ENCODE measurements around the gene SLC16A13. TPM values are rescaled to one million over a fixed set of nuclear protein-coding genes. Genes with fewer than 3 reads are reported as not detected.
A peak's percentile ranks its signal among the peaks of the same experiment; 100 is the strongest.

Gene SLC16A13
- total and polyA plus RNA-seq, 2 donors (not counting 1 experiment from before 2014, with no cell fraction given) = 7.4 to 21.9 TPM

GRCh38 chr17:7007143-7007542 is 28.7 kb upstream of the SLC16A13 start:
- DNase-seq = no peak
- peaks cover 67% of the 10 kb centered on the region for H4K20me1 ChIP-seq (ENCODE audit: control insufficient read depth, insufficient read depth, low read length, poor library complexity, severe bottlenecking)
- H3K27ac Mint-ChIP-seq = peak overlapping the region; percentile 10
- 83% methylated on average over 2 of the region's 2 CpGs for WGBS (ENCODE audit: insufficient coverage)
- H3K9ac ChIP-seq (ENCODE audit: low read length) = no peak overlapping the region
- peaks cover 68% of the 10 kb centered on the region for H3K79me2 ChIP-seq (ENCODE audit: control insufficient read depth, insufficient read depth, low read length)
- intact Hi-C loops (cut with micrococcal nuclease) = no loop called here
- POLR2A ChIA-PET = no interaction called here
- no peaks in the 10 kb centered on the region for H3K27me3 ChIP-seq (replicated peaks in 1 of 4; ENCODE audit: control extremely low read depth in 1 of 4, control insufficient read depth in 3 of 4, insufficient read depth in 4 of 4, low read length in 3 of 4)
- H3K4me3 Mint-ChIP-seq = no peak overlapping the region
- TF ChIP-seq EZH2 (IDR thresholded peaks at IDR 0.05; ENCODE audit: borderline replicate concordance, insufficient read depth, low read depth, low read length, poor library complexity, severe bottlenecking) (no peak), CTCF (IDR thresholded peaks at IDR 0.05) (no peak)
- ATAC-seq (ENCODE audit: low read depth) = no peak
- no peak overlapping the region for H3K27ac ChIP-seq (ENCODE audit: low read length in 2 of 2)
- H3K9me3 Mint-ChIP-seq (ENCODE audit: insufficient read depth) = no peaks in the 10 kb centered on the region
- peaks cover 44% of the 10 kb centered on the region for H3K4me1 Mint-ChIP-seq
- CTCF ChIA-PET = interaction anchor here (1.3 to 6.9 kb wide), 3 partner anchors 14 to 98 kb away, joined by 3 to 147 read pairs (median 117); no protein-coding TSS in a partner anchor
- peaks cover 20 to 29% of the 10 kb centered on the region in 2 donors for H3K4me1 ChIP-seq (ENCODE audit: control insufficient read depth in 2 of 2, insufficient read depth in 2 of 2, low read length in 2 of 2)
- H3K36me3 ChIP-seq (replicated peaks in 1 of 2; ENCODE audit: control extremely low read depth in 1 of 2, control insufficient read depth in 1 of 2, extremely low read depth in 1 of 2, insufficient read depth in 2 of 2, low read length in 1 of 2) = peaks cover 3 to 37% of the 10 kb centered on the region in 2 experiments
- no peaks in the 10 kb centered on the region for H3K9me3 ChIP-seq (ENCODE audit: control extremely low read depth in 1 of 3, control insufficient read depth in 2 of 3, insufficient read depth in 1 of 3, low read length in 2 of 3)
- no peak overlapping the region for H2AFZ ChIP-seq (ENCODE audit: insufficient read depth, low read depth, low read length, poor library complexity, severe bottlenecking)
- no peak overlapping the region for H3K4me3 ChIP-seq (ENCODE audit: control extremely low read depth in 1 of 5, extremely low read depth in 1 of 5, insufficient read depth in 1 of 5, low read depth in 2 of 5, low read length in 4 of 5)
- no peaks in the 10 kb centered on the region for H3K27me3 Mint-ChIP-seq
- no peak overlapping the region for H3K4me2 ChIP-seq (replicated peaks; ENCODE audit: low read depth, low read length, poor library complexity, severe bottlenecking)

- POLR2A ChIA-PET = no interaction called here
- WGBS (ENCODE audit: insufficient coverage) = no CpG with 5 or more reads among the region's 2 CpGs
- H3K27ac ChIP-seq (ENCODE audit: low read length in 2 of 2) = peak overlapping the region in 1 of 2 donors; percentile 99
These were observed 25.3 kb upstream of the SLC16A13 start for GRCh38 chr17:7010523-7010922.

More at GRCh38 chr17:7010523-7010922, 25.3 kb upstream of the SLC16A13 start:
- H3K9ac ChIP-seq (ENCODE audit: low read length) = no peak overlapping the region
- no peak for TF ChIP-seq CTCF (IDR thresholded peaks at IDR 0.05)
- TF ChIP-seq EZH2 (IDR thresholded peaks at IDR 0.05; ENCODE audit: borderline replicate concordance, insufficient read depth, low read depth, low read length, poor library complexity, severe bottlenecking) = no peak
- peak overlapping the region; percentile 99 for H3K4me3 Mint-ChIP-seq
- H3K79me2 ChIP-seq (ENCODE audit: control insufficient read depth, insufficient read depth, low read length) = peaks cover 72% of the 10 kb centered on the region
- H2AFZ ChIP-seq (ENCODE audit: insufficient read depth, low read depth, low read length, poor library complexity, severe bottlenecking) = no peak overlapping the region
- H3K9me3 ChIP-seq (ENCODE audit: control extremely low read depth in 1 of 3, control insufficient read depth in 2 of 3, insufficient read depth in 1 of 3, low read length in 2 of 3) = peaks cover 0 to 3% (median 0%) of the 10 kb centered on the region in 3 donors
- H4K20me1 ChIP-seq (ENCODE audit: control insufficient read depth, insufficient read depth, low read length, poor library complexity, severe bottlenecking) = peaks cover 42% of the 10 kb centered on the region
- no peaks in the 10 kb centered on the region for H3K9me3 Mint-ChIP-seq (ENCODE audit: insufficient read depth)
- peak overlapping the region; percentile 86 for H3K4me2 ChIP-seq (replicated peaks; ENCODE audit: low read depth, low read length, poor library complexity, severe bottlenecking)
- peaks cover 60% of the 10 kb centered on the region for H3K4me1 Mint-ChIP-seq
- no peak overlapping the region for H3K4me3 ChIP-seq (ENCODE audit: control extremely low read depth in 1 of 5, extremely low read depth in 1 of 5, insufficient read depth in 1 of 5, low read depth in 2 of 5, low read length in 4 of 5)
- H3K27ac Mint-ChIP-seq = peak overlapping the region; percentile 38
- ATAC-seq (ENCODE audit: low read depth) = no peak
- H3K36me3 ChIP-seq (replicated peaks in 1 of 2; ENCODE audit: control extremely low read depth in 1 of 2, control insufficient read depth in 1 of 2, extremely low read depth in 1 of 2, insufficient read depth in 2 of 2, low read length in 1 of 2) = peaks cover 1 to 24% of the 10 kb centered on the region in 2 experiments
- CTCF ChIA-PET = interaction anchor here (1.2 to 1.8 kb wide), 4 partner anchors 11 to 100 kb away, joined by 3 to 6 read pairs (median 4); partner anchors contain the start of gene BCL6B
- intact Hi-C loops (cut with micrococcal nuclease) = loop anchor here (5.0 to 10.0 kb wide), 3 partner anchors 564 to 1427 kb away; partner anchors contain the start of genes CD68, KDM6B and NDEL1
- peaks cover 32 to 46% of the 10 kb centered on the region in 2 donors for H3K4me1 ChIP-seq (ENCODE audit: control insufficient read depth in 2 of 2, insufficient read depth in 2 of 2, low read length in 2 of 2)
- no peak for DNase-seq
- H3K27me3 Mint-ChIP-seq = no peaks in the 10 kb centered on the region
- no peaks in the 10 kb centered on the region for H3K27me3 ChIP-seq (replicated peaks in 1 of 4; ENCODE audit: control extremely low read depth in 1 of 4, control insufficient read depth in 3 of 4, insufficient read depth in 4 of 4, low read length in 3 of 4)

Data from B cell (primary cell).